Upper lobe of left lung (tissue), 4 donors: ENCODE measurements around the gene MIGA2.

ENCODE experiments used
- CTCF ChIP-seq, 6 experiments: fragments of 450-650 bp in 4 of 6; fragments of 200-600 bp in 2 of 6; sonication (generic) in 2 of 6; IDR thresholded peaks; one replicate each; pipeline ENCODE4 v1.5.1; 2016 to 2019; ENCODE audit warnings: antibody characterized with exemption in 6 of 6
- EP300 ChIP-seq, 4 donors: sonication (generic); formaldehyde crosslinking; IDR thresholded peaks; one replicate each; pipeline ENCODE4 v1.5.1; 2017; ENCODE audit warnings: antibody characterized with exemption in 4 of 4, control low read depth in 2 of 4
- POLR2A ChIP-seq, 4 donors: fragments of 450-650 bp; IDR thresholded peaks; one replicate each; pipeline ENCODE4 v1.5.1; 2016 to 2017; ENCODE audit warnings: antibody characterized with exemption in 4 of 4, mild to moderate bottlenecking in 2 of 4
- POLR2AphosphoS5 ChIP-seq, 2 donors: sonication (generic); formaldehyde crosslinking; IDR thresholded peaks; one replicate each; pipeline ENCODE4 v1.5.1; 2017; ENCODE audit warnings: antibody characterized with exemption in 2 of 2

DNA sequence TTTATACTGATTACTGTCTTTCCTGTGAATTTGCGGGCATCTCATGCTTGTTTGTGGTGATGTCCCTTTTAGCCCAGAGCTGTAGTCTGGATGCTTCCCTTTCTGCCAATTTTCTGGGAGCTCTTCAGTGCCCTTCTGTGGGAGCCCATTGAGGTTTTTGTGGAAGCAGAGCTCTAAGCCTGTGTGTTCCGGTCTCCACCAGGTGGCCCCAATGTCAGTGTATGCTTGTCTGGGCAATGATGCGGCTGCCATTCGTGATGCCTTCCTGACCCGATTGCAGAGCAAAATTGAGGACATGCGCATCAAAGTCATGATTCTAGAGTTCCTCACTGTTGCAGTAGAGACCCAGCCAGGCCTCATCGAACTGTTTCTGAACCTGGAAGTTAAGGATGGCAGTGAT, 43.4 kb upstream of the MIGA2 start:
- no peak for TF ChIP-seq CTCF (IDR thresholded peaks at IDR 0.05)
- TF ChIP-seq POLR2A (IDR thresholded peaks at IDR 0.05) = no peak
- TF ChIP-seq EP300 (IDR thresholded peaks at IDR 0.05) = no peak
- TF ChIP-seq POLR2AphosphoS5 (IDR thresholded peaks at IDR 0.05) = no peak
